Glomerular endothelial cell (primary cell): ENCODE data around the gene FAM193B. TPM values are rescaled to one million over a fixed set of nuclear protein-coding genes. Genes with fewer than 3 reads are reported as not detected.

Experiments used
- DNase-seq: peaks from one replicate; pipeline ENCODE4 v3.0.0-alpha.2; 2011; ENCODE audit warnings: low read depth, low spot score; ENCODE audit errors: extremely low read depth
- total RNA-seq: library from RNA; depleted of rRNA; stranded (reverse); fragments of >200 nt; gene quantifications from 2 replicates; pipeline ENCODE4 v1.2.3, GENCODE V29; 2015

FAM193B gene
- total RNA-seq, 1 donor from 2014 or later, result 55.1 TPM

DNA sequence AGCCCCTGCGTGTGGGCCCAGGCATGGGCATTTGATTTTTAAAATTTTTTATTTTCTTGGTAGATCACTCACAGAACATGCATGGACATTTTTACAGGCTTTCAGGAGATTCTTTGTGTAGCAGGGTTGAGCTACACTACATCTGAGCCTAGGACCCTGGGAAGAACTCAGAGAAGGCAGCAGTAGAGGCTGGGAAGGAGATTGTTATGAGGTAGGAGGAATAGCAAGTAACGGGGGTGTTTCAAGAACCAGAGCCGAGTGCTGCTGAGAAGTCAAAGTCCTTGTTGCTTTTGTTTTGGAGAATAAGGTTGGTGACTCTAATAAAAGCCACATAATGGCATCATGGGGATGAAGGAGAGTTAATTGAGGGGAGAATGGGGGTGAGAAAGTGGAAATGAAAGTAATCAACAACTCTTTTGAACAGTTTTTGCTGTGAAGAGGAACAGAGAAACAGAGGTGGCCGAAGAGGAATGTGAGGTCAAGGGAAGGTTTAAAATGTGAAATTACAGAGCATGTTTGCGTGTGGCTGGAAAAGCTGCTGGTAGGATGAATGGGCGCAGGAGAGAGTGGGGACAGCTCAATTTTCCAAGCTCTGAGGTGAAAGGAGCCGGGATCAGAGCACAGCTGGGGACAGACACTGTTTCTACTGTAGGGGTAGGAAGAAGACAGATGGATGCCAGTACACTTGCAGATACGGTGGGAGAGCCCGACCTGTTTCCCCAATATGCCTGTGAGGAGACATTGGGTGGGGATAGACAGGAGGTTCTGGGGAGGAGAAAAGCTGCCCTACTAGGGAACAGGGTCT is 52.3 kb downstream of the FAM193B start:
- no peak for DNase-seq

DNA sequence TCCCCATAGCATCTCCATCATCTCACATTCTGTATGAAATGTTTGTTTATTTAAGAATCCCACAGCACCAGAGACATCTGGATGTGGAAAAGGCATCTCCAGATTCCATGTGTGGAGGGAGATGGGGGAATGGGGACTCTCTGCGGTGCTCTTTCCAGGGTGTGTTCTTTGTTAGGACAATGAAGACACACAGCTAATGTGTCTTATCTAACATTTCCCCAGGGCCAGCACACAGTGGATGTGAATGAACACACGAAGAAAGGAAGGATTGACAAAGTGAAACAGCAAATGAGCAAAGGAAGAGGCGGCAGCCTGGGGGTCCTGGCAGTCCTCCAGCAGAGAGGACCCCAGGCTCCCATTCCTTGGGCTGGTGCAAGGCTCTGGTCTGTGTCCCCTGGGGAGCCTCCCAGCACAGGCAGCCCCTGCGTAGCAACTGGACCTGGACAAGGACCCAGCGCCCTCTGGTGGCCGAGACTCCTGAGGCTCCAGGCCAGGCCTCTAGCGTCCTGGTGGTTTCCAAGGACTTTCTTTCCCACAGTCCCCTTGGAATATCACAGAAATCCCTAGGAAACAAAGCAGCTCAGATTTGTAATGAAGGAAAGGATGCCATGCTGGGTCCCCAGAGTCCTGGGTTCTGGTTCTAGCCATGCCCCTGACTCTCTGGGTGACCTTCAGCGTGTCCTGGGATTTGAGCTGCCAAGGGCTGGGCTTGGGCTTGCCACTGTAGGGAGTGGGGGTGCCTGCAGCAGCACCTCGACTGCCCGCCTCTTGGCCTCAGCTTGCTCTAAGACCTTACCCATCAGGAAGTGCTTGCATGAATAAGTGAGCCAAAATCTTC is 53.5 kb downstream of the FAM193B start:
- DNase-seq, result no peak

DNA sequence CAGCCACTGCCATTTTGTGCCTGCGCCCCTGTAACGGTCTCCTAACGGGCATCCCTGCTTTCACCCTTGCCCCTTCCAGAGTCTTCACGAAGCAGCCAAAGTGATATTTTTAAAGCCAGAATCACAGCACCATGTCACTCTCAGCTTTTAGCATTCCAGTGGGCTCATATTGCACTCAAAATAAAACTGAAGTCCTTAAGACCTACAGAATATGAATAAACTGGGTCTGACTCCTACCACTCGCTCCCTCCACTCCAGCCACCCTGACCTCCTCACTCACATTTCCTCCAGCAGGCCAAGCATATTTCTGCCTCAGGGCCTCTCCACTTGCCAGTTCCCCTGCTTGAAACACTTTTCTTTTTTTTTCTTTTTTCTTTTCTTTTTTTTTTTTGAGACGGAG is 54.5 kb downstream of the FAM193B start:
- DNase-seq, result no peak

DNA sequence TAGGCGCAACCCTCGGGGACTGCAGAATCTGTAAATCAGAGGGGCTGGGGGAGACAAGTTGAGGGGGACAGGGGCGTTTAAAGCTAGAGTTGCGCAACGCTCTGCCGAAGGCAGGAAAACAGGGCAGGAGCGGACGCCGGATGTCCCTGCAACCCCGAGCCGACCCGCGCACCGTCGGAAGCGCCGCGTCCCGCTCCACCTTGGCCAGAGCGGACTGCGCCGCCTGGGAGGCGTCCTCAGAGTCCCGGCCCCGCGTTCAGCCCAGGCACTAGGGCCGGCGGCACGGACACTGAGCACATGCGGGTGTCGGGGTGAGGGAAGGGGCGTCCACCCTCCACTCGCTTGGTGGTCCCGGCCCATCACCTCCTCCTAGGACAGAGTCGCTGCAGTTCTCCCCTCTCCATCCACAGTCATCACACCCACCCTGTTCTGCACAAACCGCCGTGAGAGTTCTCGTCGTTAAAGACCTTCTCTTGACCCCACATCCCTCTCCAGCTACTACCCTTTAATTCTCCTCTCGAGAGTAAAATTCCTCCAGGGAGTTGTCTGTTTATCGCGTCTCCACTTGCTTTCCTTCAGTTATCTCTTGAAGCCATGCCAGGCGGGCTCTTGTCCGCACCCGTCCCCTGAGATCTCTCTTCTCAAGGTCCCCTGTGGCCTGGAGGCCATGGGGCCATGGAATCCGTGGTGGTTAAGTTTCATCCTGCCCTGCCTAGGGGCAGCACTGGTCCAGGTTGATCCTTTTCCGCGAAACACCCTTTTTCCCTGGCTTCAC is 56.2 kb downstream of the FAM193B start:
- DNase-seq, result no peak

DNA sequence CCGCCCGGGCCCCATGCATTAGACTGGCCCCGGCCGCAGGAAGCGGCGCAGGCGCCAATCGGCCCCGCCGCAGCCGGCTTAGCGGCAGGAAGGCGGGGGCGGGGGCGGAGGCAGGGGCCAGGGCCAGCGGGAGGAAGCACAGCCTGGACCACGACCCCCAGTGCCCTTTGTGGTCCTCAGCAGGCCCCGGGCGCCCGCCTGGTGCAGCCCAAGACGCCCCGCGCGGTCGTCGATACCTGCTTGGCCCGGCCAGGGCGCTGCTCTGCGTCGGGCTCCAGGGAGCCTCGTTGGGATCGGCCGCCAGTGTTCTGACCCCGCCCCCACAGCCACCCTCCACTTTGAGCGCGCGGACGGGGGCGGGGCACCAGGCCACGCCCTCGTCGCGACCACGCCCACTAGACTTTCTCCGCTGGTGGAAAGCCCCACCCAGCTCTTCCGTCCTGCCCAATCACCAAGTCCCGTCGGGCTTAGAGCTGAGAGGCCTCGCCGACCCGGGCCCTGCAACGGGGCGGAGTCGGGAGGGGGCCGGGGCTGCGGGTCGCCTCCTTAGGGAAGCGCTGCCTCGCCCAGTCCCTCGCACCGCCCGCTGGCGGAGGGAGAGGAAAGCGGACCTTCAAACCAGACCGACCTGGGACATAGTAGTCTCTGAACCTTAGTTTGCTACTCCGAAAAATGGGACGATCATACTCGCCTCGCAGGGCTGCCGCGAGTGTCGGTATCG is 56.9 kb downstream of the FAM193B start, which contains the start of gene PDLIM7:
Gene PDLIM7, minus strand, starts transcription at position 313 of the 721 bp plus-strand sequence. CDS start 1,092 bp downstream, outside the sequence.
- no peak for DNase-seq

DNA sequence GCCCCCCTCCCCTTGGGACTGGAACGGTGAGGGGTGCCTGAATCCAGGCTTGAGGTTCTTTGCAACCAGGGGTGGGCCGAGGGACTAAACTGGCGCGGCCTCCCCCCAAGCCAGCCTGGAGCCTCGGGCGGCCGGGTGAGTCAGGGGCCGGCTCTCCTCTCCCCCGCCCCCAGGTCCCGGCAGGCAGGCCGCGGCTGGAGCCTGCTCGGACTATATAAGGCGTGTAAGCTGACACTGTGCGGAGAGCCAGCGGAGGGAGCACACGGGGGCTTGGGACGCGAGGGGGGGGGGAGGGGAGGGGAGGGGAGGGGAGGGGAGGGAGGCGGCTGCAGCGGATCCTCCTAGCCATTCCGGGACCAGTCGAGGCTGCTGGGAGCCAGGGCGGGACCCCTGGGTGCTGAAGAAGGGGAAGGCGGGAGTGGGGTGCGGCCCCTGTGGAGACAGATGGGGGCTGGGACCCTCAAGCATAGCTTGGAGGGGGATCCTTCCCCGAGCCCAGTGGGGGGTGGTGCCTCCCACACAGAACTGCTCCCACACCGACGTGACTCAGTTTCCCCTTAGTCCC is 57.6 kb downstream of the FAM193B start:
- no peak for DNase-seq

DNA sequence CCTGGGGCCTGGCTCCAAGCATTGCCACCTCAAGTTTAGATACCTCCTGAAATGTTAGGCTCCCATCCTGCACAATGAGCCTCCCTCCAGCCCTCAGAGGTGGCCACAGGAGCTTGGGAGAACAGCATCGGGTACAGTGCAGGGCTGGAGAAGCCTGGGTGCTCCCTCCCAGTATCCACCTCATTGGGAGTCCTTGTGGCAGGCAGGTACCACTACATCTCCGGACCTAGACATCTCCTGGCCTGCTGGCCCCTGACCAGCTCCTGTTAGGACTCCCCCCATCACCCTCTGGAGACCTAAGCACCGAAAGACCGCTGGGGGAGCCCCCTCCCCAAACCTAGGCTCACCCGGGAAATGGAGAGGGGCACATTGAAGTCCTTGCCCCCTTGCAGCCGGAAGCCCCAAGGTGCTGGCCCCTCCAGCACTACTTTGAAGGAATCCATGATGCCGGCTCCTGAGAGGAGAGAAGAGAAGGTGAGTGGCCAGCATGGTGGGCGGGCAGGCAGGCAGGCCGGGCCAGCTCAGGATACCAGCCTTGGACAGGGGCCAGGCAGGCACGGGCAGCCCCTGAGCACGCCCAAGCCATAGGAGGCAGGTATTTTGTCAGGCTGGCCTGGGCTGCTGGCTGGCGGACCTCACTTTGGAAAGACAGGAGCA is 58.2 kb downstream of the FAM193B start:
- no peak for DNase-seq

DNA sequence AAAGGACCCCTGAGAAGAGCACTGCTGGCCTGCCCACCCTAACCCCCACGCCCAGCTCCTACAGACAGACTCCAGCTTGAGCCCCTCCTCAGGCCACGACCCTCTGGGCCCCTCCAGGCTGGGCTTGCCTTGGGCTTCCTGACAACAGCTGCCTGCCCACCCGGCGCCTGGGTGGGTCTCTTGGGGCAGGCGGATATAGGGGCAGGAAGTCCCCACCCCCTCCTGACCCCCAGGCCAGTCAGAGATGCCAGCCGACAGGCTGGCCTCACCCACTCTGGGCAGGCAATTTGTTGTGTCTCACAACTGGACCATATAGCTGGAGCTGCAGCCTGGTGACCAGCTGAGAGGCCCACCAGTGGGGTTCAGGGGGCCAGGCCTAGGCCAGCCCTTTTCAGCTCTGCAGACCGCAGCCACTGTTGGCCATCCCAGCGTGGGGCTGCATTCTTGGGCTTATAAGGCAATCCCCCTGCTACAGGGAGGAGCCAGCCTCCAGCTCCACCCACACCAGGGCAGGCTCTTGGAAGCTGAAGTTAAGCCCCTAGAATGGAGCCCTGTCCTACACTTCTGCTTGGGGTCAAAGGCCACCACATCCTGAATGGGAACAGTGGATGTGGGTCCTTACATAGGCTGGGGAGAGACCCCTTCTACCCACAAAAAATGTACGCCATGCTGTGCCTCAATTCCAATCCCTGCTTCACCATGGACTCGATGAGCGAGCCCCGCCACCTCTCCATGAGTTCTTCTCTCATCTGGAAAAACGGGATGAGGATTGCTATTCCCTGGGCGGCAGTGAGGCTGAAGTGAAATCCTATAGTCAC is 58.9 kb downstream of the FAM193B start:
- no peak for DNase-seq

DNA sequence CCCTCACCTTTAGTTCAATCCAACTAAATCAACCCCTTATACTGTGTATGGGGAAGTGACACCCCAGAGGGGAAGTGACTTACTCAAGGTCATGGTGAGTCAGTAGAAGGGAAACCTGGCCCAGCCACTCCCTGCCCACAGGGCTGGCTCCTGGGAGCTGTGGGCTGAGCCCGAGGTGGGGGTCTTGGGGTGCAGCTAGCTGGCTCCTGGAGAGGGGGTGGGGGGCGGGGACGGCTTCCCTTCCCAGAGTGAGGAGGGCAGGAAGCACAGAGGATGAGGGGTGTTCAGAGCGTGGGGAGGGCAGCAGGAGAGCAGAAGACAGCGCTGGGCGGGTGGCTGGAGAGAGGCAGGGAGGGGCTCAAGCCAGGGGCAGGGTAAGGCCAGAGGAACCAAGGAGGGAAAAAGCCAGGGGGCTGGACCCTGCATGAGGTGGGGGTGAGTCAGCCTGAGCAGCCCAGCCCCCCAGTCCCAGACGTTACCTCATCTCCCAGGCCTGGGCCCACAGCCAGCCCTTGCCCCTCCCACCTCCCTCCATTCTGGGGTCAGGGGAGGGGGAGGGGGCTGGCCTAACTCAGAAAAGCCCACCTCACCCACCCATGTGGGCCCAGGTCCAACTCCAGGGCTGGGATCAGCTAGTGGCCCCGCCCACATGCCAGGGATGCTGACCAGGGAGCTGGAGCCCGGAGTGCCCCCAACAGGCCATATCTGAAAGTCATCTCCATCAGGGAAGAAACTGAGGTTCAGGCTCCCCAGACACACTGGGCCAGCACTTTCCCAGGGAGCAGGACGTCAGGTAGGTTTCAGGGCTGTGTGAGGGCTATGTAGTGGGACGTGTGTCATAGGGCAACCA is 59.8 kb downstream of the FAM193B start:
- DNase-seq, result no peak

DNA sequence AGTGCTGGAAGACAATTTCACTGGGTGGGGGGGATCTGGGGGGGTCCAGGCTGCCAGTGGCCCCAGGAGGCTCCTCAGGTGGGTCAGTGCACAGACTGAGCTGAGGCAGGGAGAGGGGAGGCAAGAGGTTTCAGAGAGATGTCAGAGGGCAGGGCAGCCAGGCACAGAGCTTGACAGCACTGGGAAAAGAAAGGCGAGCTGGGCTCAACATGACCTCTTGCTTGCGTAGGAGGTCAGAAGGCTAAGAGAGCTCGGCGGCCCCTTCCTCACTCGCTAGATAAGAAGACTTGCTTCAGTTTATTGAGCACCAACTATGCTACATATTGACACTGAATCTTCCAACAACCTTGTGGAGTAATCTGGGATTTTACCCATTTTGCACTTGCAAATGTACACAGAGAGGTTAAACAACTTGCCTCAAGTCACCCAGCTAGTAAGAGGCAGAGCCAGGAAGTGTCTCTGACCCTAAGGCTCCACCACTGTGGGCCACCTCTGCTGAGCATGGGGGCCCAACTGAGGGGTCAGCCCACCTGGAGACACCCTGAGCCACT is 60.5 kb downstream of the FAM193B start:
- no peak for DNase-seq

DNA sequence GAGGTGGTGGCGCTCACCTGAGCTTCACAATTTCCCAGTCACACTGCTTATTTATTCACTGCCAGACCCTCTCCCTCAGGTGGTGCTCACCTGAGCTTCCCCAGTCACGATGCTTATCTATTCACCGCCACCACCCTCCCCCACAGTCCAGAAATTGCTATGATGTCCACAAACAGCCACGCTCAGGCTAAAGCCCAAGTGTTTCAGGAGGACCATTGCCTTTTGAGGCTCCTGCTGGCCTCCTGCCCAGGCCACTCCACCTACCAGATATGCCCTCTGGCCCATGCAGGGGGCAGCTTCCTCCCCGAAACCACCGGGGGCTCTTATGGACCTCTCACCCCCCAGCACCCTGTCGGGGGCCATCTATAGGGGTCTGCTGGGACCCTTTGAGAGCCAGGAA is 61.5 kb downstream of the FAM193B start:
- no peak for DNase-seq

DNA sequence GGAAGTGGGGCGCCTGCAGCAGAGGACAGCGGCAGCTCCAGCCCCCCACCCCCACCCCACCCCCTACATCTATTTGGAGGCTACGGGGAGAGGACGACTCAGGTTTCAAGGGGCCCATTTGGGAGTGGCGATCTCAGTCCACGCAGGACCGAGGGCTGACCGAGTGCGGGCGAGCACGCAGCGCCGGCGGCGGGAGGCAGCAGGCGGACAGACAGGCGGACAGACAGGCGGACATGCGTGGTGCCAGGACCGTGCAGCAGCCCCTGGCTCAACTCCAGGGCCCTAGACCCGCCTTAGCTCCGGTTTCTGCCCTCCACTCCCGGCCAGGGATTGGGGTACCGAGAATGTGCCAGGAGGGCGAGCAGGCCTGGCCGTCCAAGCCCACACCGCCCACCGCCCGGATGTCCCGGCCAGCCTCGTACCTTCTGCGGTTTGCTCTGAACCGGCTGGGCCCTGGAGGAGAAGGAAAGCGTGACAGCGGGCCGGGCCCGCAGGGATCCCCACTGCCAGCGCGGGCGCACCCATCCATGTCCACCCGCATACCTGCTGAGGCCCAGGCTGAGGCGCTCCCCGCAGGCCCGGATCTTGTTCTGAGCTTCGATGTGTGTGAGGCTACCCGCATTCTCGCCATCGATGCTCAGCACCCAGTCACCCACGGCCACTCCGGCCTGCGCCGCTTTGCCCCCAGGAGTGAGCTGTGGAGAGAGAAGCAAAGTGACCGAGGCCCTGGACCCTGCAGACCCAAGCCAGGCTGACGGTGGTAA is 62.2 kb downstream of the FAM193B start:
- DNase-seq, result no peak

DNA sequence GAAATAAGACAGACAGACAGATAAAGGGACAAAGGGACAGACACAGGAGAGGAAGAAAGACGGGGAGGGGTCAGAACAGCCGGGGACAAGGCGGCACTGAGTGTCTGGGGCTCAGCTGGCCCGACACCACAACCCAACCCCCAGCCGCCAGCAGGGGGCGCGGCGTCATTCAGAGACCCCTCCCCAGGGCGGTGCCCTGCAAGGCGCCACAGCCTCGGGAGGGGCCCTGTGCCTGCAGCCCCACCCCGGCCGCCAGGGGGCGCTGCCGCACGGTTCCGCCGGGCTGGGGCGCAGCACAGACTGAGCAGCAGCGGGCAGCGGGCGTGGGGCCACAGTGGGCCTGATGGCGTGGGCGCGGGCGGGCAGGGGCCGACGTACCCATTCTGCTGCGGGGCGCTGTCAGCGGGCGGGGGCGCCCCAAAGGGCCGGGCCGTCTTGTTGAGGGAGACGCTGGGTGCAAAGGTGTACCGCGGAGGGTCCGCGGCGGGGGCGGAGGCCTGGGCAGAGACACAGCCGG is 62.9 kb downstream of the FAM193B start:
- no peak for DNase-seq

DNA sequence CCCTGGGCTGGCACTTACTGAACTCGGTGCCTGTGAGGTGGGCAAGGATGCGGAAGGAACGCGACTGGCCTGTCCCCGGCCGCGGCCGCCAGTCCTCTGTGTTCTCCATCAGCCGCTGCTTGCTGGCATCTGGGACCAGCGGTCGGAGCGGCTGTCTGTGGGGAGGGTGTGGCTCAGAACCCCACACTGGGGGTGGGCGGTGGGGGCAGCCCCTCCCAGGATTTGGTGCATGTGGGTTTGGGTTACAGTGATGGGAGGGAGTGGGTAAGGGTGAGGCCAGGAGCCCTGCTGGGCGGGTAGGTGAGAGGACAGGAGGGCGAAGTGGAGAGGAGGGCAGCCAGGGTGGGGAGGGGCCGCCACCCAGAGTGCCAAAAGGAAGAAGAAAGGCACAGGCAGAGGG is 63.4 kb downstream of the FAM193B start:
- no peak for DNase-seq

DNA sequence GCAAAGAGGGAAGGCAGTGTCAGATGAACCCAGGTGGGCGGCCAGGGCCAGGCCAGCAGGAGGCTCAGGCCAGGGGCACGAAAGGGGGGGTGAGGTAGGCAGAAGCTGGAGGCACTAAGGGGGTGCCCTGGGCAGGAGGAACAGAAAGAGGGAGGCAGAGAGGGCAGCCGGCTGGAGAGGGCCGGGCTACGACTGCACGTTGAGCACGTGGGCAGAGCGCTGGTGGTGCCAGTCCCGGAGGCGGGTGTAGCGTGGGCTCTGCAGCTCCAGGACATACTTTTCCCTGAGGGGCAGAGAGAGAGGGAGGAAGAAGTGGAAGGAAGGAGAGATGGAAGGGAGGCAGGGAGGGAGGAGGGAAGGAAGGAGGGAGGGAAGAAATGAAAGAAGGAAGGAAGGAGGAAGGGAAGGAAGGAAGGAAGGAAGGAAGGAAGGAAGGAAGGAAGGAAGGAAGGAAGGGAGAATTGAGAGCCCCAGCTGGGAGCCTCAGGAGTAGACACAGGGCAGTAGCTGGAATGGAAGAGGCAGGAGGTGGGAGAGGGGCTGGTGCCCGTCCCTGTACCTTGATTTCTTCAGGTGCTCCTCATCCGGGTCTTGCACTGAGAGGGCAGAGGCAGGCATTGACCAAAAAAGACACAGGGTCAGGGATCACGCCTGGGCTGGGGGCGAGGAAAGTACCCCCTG is 63.9 kb downstream of the FAM193B start:
- no peak for DNase-seq

DNA sequence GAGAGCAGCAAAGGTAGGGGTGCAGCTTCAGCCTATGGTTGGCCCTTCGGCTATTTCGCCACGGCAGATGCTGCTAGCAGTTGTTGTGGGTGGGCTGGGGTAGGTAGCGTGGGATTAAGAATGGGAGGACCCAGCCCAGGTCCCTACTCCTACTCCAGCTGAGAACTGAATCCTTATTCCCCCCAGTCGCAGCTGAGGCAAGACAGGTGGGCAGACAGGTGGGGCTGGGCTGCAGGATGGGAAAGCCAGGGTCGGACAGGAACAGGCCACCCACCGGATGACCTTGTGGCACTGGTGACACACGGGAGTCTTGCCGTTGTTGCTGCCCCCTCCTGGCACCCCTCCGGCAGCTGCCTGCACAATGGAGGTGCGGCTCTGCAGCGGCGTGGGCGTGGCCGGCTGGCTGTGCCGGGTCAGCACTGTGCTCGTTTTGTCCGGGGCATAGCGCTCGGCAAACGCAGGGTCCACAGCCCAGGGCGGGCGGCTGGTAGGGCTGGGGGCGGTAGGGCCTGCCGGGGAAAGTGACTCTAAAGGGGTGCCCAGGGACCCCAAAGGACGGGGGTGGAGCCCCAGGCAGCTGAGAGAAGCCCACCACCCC is 65.1 kb downstream of the FAM193B start:
- no peak for DNase-seq
